ENCODE results near the gene CENPP.

The CENPP gene

DNA sequence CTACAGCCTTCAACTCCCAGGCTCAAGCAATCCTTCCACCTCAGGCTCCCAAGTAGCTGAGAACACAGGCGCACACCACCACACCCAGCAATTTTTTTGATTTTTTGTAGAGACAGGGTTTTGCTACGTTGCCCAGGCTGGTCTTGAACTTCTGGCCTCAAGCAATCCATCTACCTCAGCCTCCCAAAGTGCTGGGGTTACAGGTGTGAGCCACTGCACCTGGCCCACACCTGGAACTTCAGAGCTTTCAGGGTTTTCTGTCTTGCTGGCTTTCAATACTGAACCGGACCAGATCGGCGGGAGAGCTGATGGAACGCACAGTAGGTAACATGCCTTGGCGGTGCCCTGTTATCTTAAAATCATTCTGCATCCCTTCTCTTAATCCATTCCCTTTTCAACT lies 313.4 kb downstream of the CENPP start:
- TF ChIP-seq TEAD4 (IDR thresholded peaks at IDR 0.05) (no peak), RAD21 (IDR thresholded peaks at IDR 0.05; ENCODE audit: low read depth) (no peak), USF1 (IDR thresholded peaks at IDR 0.05) (no peak), ZBTB7A (IDR thresholded peaks at IDR 0.05; ENCODE audit: low read depth) (no peak), TAF1 (IDR thresholded peaks at IDR 0.05; ENCODE audit: low read depth) (no peak), CEBPB (IDR thresholded peaks at IDR 0.05) (no peak)

DNA sequence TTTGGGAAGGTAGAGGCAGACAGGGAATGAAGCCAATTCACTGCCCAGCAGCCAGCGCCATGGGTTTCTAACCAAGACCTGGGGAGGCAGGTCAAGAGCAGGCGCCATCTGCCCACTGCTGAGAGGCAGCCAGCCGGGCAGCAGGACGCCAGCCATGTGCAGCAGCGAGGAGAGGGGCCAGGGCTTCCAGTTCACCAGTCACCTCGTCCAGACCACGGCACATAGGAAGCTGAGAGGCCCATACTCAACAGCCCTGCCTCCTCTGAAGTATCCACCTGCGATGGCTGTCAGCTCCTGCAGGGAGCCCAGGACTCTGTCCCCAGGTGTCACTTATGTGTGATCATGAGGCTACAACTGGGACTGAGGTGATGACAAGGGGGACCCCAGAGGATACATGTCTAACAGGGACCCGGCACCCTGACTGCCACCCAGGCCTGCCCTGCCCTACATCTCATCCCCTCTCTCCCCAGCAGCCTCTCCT lies 314.1 kb downstream of the CENPP start:
- TF ChIP-seq USF1 (IDR thresholded peaks at IDR 0.05) (no peak), TAF1 (IDR thresholded peaks at IDR 0.05; ENCODE audit: low read depth) (no peak), RAD21 (IDR thresholded peaks at IDR 0.05; ENCODE audit: low read depth) (no peak), TEAD4 (IDR thresholded peaks at IDR 0.05) (no peak), CEBPB (IDR thresholded peaks at IDR 0.05) (no peak), CREB1 (IDR thresholded peaks at IDR 0.05; ENCODE audit: low read depth) (no peak), MAX (IDR thresholded peaks at IDR 0.05) (no peak), TCF12 (IDR thresholded peaks at IDR 0.05; ENCODE audit: low read depth) (no peak), EP300 (IDR thresholded peaks at IDR 0.05; ENCODE audit: borderline replicate concordance) (no peak), NFIC (IDR thresholded peaks at IDR 0.05) (no peak)

GRCh38 chr9:92640398-92641091 lies 314.8 kb downstream of the CENPP start:
- TF ChIP-seq EGR1 (IDR thresholded peaks at IDR 0.05) = no peak

DNA sequence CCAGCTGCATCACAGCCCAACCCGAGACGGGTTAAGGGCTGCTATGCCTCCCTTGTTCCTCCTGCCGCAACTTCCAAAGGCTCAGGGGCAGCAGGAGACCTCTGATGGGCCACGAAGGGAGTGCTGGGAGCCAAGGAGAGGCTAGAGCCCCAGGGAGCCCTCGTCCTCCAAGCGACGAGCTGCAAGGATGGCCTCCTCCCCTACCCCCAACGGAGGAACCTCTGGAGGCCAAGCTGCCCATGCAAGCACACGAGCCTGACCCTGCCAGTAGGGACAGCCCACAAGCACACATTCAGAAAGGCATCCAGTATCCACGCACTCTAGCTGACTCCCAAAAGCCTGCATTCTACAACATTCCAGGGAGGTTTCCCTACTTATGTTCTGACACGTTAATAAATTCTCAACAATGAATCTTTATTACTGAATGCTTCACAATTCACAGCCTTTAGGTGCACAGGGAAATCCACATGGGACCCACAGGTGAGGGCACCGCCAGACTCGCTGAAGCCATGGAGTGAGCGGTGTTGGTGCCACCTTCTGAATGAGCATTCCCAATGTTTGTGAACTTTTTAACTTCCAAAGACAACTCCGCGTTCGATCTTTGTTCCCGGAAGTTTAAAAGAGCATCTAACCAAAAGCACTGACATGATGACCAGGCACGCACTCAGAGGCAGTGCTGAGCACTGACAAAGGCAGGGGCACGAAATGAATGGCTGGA lies 315.5 kb downstream of the CENPP start:
- TF ChIP-seq FOXM1 (IDR thresholded peaks at IDR 0.05; ENCODE audit: borderline replicate concordance, low read depth) (no peak), CREB1 (IDR thresholded peaks at IDR 0.05; ENCODE audit: low read depth) (no peak), YY1 (IDR thresholded peaks at IDR 0.05; ENCODE audit: low read depth) (no peak), TCF12 (IDR thresholded peaks at IDR 0.05; ENCODE audit: low read depth) (no peak), NFIC (IDR thresholded peaks at IDR 0.05) (no peak), RAD21 (IDR thresholded peaks at IDR 0.05; ENCODE audit: low read depth) (no peak), CEBPB (IDR thresholded peaks at IDR 0.05) (no peak)

DNA sequence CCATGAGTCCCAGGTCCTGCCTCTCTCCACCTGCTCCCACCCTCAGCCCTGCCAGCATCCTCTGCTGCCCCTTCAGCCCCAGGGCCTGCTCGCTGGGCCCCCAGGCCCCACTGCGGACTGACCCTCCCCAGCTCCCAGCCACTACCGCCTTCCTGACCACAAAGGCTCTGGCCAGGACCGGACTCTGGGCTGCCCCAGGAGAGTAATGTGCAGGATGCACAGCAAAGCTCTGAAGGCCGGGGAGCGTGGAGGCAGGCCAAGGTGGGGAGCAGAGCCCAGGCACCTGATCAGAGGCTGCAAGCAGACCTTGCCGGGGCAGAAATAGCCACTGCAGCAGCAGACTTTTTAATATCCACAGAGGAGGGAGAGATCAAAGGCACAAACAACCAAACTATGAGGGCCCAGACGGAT lies 316.3 kb downstream of the CENPP start:
- TF ChIP-seq EGR1 (IDR thresholded peaks at IDR 0.05) (no peak), NFIC (IDR thresholded peaks at IDR 0.05) (no peak)

GRCh38 chr9:92642564-92642963 lies 316.8 kb downstream of the CENPP start:
- TF ChIP-seq EP300 (IDR thresholded peaks at IDR 0.05; ENCODE audit: borderline replicate concordance) (no peak), TAF1 (IDR thresholded peaks at IDR 0.05; ENCODE audit: low read depth) (no peak), CREB1 (IDR thresholded peaks at IDR 0.05; ENCODE audit: low read depth) (no peak), RAD21 (IDR thresholded peaks at IDR 0.05; ENCODE audit: low read depth) (no peak), TCF12 (IDR thresholded peaks at IDR 0.05; ENCODE audit: low read depth) (no peak), USF1 (IDR thresholded peaks at IDR 0.05) (no peak), EGR1 (IDR thresholded peaks at IDR 0.05) (no peak), TEAD4 (IDR thresholded peaks at IDR 0.05) (no peak), YY1 (IDR thresholded peaks at IDR 0.05; ENCODE audit: low read depth) (no peak), FOXM1 (IDR thresholded peaks at IDR 0.05; ENCODE audit: borderline replicate concordance, low read depth) (no peak), ZBTB7A (IDR thresholded peaks at IDR 0.05; ENCODE audit: low read depth) (no peak), CEBPB (IDR thresholded peaks at IDR 0.05) (no peak), MAX (IDR thresholded peaks at IDR 0.05) (no peak), NFIC (IDR thresholded peaks at IDR 0.05) (no peak)
- TF ChIP-seq, protein P1, sequence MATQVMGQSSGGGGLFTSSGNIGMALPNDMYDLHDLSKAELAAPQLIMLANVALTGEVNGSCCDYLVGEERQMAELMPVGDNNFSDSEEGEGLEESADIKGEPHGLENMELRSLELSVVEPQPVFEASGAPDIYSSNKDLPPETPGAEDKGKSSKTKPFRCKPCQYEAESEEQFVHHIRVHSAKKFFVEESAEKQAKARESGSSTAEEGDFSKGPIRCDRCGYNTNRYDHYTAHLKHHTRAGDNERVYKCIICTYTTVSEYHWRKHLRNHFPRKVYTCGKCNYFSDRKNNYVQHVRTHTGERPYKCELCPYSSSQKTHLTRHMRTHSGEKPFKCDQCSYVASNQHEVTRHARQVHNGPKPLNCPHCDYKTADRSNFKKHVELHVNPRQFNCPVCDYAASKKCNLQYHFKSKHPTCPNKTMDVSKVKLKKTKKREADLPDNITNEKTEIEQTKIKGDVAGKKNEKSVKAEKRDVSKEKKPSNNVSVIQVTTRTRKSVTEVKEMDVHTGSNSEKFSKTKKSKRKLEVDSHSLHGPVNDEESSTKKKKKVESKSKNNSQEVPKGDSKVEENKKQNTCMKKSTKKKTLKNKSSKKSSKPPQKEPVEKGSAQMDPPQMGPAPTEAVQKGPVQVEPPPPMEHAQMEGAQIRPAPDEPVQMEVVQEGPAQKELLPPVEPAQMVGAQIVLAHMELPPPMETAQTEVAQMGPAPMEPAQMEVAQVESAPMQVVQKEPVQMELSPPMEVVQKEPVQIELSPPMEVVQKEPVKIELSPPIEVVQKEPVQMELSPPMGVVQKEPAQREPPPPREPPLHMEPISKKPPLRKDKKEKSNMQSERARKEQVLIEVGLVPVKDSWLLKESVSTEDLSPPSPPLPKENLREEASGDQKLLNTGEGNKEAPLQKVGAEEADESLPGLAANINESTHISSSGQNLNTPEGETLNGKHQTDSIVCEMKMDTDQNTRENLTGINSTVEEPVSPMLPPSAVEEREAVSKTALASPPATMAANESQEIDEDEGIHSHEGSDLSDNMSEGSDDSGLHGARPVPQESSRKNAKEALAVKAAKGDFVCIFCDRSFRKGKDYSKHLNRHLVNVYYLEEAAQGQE (IDR thresholded peaks at IDR 0.05; ENCODE audit: low read depth) = no peak

- TF ChIP-seq TAF1 (IDR thresholded peaks at IDR 0.05; ENCODE audit: low read depth) (no peak), FOXM1 (IDR thresholded peaks at IDR 0.05; ENCODE audit: borderline replicate concordance, low read depth) (no peak), ZBTB7A (IDR thresholded peaks at IDR 0.05; ENCODE audit: low read depth) (no peak), YY1 (IDR thresholded peaks at IDR 0.05; ENCODE audit: low read depth) (no peak), TEAD4 (IDR thresholded peaks at IDR 0.05) (no peak)
These were observed 318.5 kb downstream of the CENPP start for GRCh38 chr9:92644278-92644677.

All from Ishikawa (cell line).